ENCODE measurements around the gene TARBP2. TPM values are rescaled to one million over a fixed set of nuclear protein-coding genes. Genes with fewer than 3 reads are reported as not detected.

The TARBP2 gene
- total RNA-seq, 3 donors from 2014 or later: 24.8 to 45.1 (median 37.0) TPM

- intact Hi-C loops (cut with DNase I; ENCODE audit: low total_unique reads): no loop called here
- Histone ChIP-seq H3K27me3 (no peaks in the 10 kb centered on the region), H3K27ac (peak overlapping the region; percentile 45), H3K4me1 (peaks cover 7 to 8% of the 10 kb centered on the region in 2 donors), H3K9me3 (no peaks in the 10 kb centered on the region), H3K4me3 (no peak overlapping the region), H3K36me3 (no peaks in the 10 kb centered on the region)
- TF ChIP-seq POLR2AphosphoS5 (IDR thresholded peaks at IDR 0.05): no peak
- TF ChIP-seq, protein P1, sequence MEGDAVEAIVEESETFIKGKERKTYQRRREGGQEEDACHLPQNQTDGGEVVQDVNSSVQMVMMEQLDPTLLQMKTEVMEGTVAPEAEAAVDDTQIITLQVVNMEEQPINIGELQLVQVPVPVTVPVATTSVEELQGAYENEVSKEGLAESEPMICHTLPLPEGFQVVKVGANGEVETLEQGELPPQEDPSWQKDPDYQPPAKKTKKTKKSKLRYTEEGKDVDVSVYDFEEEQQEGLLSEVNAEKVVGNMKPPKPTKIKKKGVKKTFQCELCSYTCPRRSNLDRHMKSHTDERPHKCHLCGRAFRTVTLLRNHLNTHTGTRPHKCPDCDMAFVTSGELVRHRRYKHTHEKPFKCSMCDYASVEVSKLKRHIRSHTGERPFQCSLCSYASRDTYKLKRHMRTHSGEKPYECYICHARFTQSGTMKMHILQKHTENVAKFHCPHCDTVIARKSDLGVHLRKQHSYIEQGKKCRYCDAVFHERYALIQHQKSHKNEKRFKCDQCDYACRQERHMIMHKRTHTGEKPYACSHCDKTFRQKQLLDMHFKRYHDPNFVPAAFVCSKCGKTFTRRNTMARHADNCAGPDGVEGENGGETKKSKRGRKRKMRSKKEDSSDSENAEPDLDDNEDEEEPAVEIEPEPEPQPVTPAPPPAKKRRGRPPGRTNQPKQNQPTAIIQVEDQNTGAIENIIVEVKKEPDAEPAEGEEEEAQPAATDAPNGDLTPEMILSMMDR (IDR thresholded peaks at IDR 0.05): no peak
- TF ChIP-seq POLR2A (IDR thresholded peaks at IDR 0.05): no peak
- no peak for DNase-seq (ENCODE audit: low spot score in 2 of 2)
Measured at GRCh38 chr12:53505086-53505485, 4.0 kb downstream of the TARBP2 start.

- H3K27me3 ChIP-seq: no peaks in the 10 kb centered on the region
- peak overlapping the region; percentile 45 for H3K27ac ChIP-seq
- H3K9me3 ChIP-seq: no peaks in the 10 kb centered on the region
- DNase-seq (ENCODE audit: low spot score in 2 of 2): no peak
- intact Hi-C loops (cut with DNase I; ENCODE audit: low total_unique reads): no loop called here
- H3K4me1 ChIP-seq: peaks cover 7 to 8% of the 10 kb centered on the region in 2 donors
- no peaks in the 10 kb centered on the region for H3K36me3 ChIP-seq
- H3K4me3 ChIP-seq: no peak overlapping the region
- TF ChIP-seq, protein P1 (IDR thresholded peaks at IDR 0.05): no peak
- TF ChIP-seq POLR2A (IDR thresholded peaks at IDR 0.05) (no peak), POLR2AphosphoS5 (IDR thresholded peaks at IDR 0.05) (no peak)
Measured at GRCh38 chr12:53505555-53506449, 4.7 kb downstream of the TARBP2 start.

- Histone ChIP-seq H3K9me3 (no peaks in the 10 kb centered on the region), H3K27ac (peak overlapping the region; percentile 21 to 45), H3K36me3 (no peaks in the 10 kb centered on the region), H3K4me1 (peaks cover 7 to 8% of the 10 kb centered on the region in 2 donors), H3K27me3 (no peaks in the 10 kb centered on the region), H3K4me3 (no peak overlapping the region)
- TF ChIP-seq POLR2A (IDR thresholded peaks at IDR 0.05) (no peak), POLR2AphosphoS5 (IDR thresholded peaks at IDR 0.05) (no peak)
- TF ChIP-seq, protein P1 (IDR thresholded peaks at IDR 0.05): no peak
- no peak for DNase-seq (ENCODE audit: low spot score in 2 of 2)
- intact Hi-C loops (cut with DNase I; ENCODE audit: low total_unique reads): no loop called here
Measured at GRCh38 chr12:53506450-53506785, 5.3 kb downstream of the TARBP2 start.

DNA sequence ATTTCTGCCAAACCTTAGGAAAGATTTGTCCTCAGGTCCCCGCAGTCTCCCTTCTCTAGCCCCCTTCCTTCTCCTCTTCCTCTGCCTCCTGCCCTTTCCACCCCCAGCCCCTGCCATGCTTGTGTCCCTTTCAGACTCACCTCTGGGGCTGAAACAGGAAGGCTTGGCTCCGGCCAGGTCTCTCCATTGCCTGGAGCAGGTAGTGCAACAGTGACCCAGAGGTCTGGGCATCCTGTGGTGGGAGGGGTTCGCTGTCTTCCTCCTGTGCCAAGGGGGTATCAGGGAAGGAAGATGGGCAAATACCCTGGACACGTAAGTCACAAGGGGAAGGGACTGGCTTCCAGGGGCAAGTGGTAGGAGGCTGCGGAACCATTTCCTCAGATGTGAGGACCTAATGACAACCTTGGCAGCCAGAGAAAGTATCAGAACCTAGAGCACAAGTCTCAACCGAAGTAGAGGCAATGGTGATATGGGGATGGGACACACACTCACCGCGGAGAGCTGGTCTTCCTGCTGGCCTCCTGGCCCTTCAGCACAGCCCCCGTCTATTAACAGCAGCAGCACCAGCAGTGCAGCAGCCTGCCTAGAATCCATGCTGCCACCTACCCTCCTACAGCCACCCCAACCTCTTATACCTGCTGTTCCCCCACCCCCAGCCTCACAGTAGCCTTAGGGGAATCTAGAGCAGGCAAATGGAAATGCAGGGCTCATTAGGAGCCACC lies 6.0 kb downstream of the TARBP2 start, which contains the start of gene NPFF:
TSS of gene NPFF (minus strand) at position 604 of the 722 bp plus-strand sequence. CDS start at position 594, 10 bp downstream.
- H3K9me3 ChIP-seq: no peaks in the 10 kb centered on the region
- intact Hi-C loops (cut with DNase I; ENCODE audit: low total_unique reads): no loop called here
- TF ChIP-seq, protein P1 (IDR thresholded peaks at IDR 0.05): no peak
- TF ChIP-seq POLR2AphosphoS5 (IDR thresholded peaks at IDR 0.05) (no peak), POLR2A (IDR thresholded peaks at IDR 0.05) (no peak)
- DNase-seq (ENCODE audit: low spot score in 2 of 2): no peak
- no peak within 1 kb of the TSS for H3K4me3 ChIP-seq
- H3K27me3 ChIP-seq: no peaks in the 10 kb centered on the region
- H3K27ac ChIP-seq: peak within 1 kb of the TSS; percentile 21 to 45
- H3K36me3 ChIP-seq: no peaks in the 10 kb centered on the region
- H3K4me1 ChIP-seq: peaks cover under 1 to 3% of the 10 kb centered on the region in 2 donors

- DNase-seq (ENCODE audit: low spot score in 2 of 2): no peak
Measured at GRCh38 chr12:53507603-53507885, 6.5 kb downstream of the TARBP2 start.

More at GRCh38 chr12:53507603-53507885, 6.5 kb downstream of the TARBP2 start:
- no peak for TF ChIP-seq POLR2AphosphoS5 (IDR thresholded peaks at IDR 0.05)
- TF ChIP-seq, protein P1 (IDR thresholded peaks at IDR 0.05): no peak
- TF ChIP-seq POLR2A (IDR thresholded peaks at IDR 0.05): no peak
- Histone ChIP-seq H3K36me3 (no peaks in the 10 kb centered on the region), H3K27me3 (no peaks in the 10 kb centered on the region), H3K9me3 (no peaks in the 10 kb centered on the region), H3K27ac (no peak overlapping the region), H3K4me3 (no peak overlapping the region), H3K4me1 (no peaks in the 10 kb centered on the region)
- intact Hi-C loops (cut with DNase I; ENCODE audit: low total_unique reads): no loop called here
